Esophagus muscularis mucosa (tissue), 4 donors: Measurements from ENCODE around the gene LRRC26. TPM values are rescaled to one million over a fixed set of nuclear protein-coding genes. Genes with fewer than 3 reads are reported as not detected.
A peak's percentile ranks its signal among the peaks of the same experiment; 100 is the strongest.

ENCODE experiments used
- DNase-seq: peaks from one replicate; pipeline ENCODE4 v3.0.0-alpha.2; 2017; ENCODE audit errors: extremely low spot score
- H3K27ac ChIP-seq, 4 donors: fragments of 200-600 bp; sonication (generic); replicated peaks in 1 of 4; 1 replicate in 3 of 4; 2 replicates in 1 of 4; pipeline ENCODE4 v1.5.1; 2016 to 2019; ENCODE audit warnings: mild to moderate bottlenecking in 1 of 4
- H3K27me3 ChIP-seq, 4 donors: fragments of 200-600 bp; sonication (generic); one replicate each; pipeline versions ENCODE4 v1.5.1 to v1.6.0; 2016 to 2019
- H3K36me3 ChIP-seq, 4 donors: fragments of 200-600 bp; sonication (generic); one replicate each; pipeline ENCODE4 v1.5.1; 2016 to 2019
- H3K4me1 ChIP-seq, 4 donors: fragments of 200-600 bp; sonication (generic); one replicate each; pipeline ENCODE4 v1.5.1; 2016 to 2019
- H3K4me3 ChIP-seq, 4 donors: fragments of 200-600 bp; sonication (generic); 1 replicate in 2 of 4; 2 replicates in 2 of 4; pipeline ENCODE4 v1.5.1; 2016 to 2019; ENCODE audit warnings: mild to moderate bottlenecking in 4 of 4, moderate library complexity in 1 of 4
- H3K9me3 ChIP-seq, 4 donors: fragments of 200-600 bp; sonication (generic); 1 replicate in 3 of 4; 2 replicates in 1 of 4; pipeline ENCODE4 v1.5.1; 2016 to 2019
- CTCF ChIP-seq, 3 experiments: fragments of 200-600 bp in 2 of 3; fragments of 450-650 bp in 1 of 3; sonication (generic) in 2 of 3; IDR thresholded peaks; one replicate each; pipeline ENCODE4 v1.5.1; 2017 to 2019; ENCODE audit warnings: antibody characterized with exemption in 3 of 3, mild to moderate bottlenecking in 2 of 3, moderate library complexity in 1 of 3
- EP300 ChIP-seq: sonication (generic); formaldehyde crosslinking; IDR thresholded peaks from one replicate; pipeline ENCODE4 v1.6.1; 2017; ENCODE audit warnings: antibody characterized with exemption
- POLR2A ChIP-seq: fragments of 450-650 bp; IDR thresholded peaks from one replicate; pipeline ENCODE4 v1.6.1; 2017; ENCODE audit warnings: antibody characterized with exemption, moderate library complexity, mild to moderate bottlenecking, low read depth
- POLR2AphosphoS5 ChIP-seq, 2 donors: sonication (generic); formaldehyde crosslinking; IDR thresholded peaks; one replicate each; pipeline ENCODE4 v1.6.1; 2017; ENCODE audit warnings: antibody characterized with exemption in 2 of 2
- whole genome bisulfite sequencing: methylation state at CpG from one replicate; pipeline ENCODE4 v1.1.5; 2018; 5-methylcytosine and 5-hydroxymethylcytosine counted together
- intact Hi-C: fragments of 100-400 bp; cut with DNase I; formaldehyde crosslinking; loops from one replicate; pipeline ENCODE4 v1.15.1; 2023
- total RNA-seq, 4 donors: library from RNA; depleted of rRNA; stranded (reverse); fragments of >200 nt; gene quantifications; one replicate each; pipeline versions ENCODE4 v1.1.0 to v1.2.1, GENCODE V29; 2016

Gene LRRC26
- total RNA-seq, 4 donors from 2014 or later = not detected

- 82% methylated on average over 32 of the region's 32 CpGs for WGBS
- H3K4me1 ChIP-seq = peaks cover 43 to 66% (median 56%) of the 10 kb centered on the region in 4 donors
- H3K36me3 ChIP-seq = no peaks in the 10 kb centered on the region
- TF ChIP-seq EP300 (no peak), CTCF (IDR thresholded peaks at IDR 0.05) (no peak), POLR2A (no peak), POLR2AphosphoS5 (IDR thresholded peaks at IDR 0.05) (no peak)
- DNase-seq = no peak
- intact Hi-C loops = no loop called here
- no peak overlapping the region for H3K4me3 ChIP-seq
- no peak overlapping the region for H3K27ac ChIP-seq
- peaks cover 6 to 100% (median 98%) of the 10 kb centered on the region in 4 donors for H3K27me3 ChIP-seq
- no peaks in the 10 kb centered on the region for H3K9me3 ChIP-seq
Observed at GRCh38 chr9:137165250-137165836, 4.5 kb downstream of the LRRC26 start.

- Histone ChIP-seq H3K27ac (no peak overlapping the region), H3K9me3 (no peaks in the 10 kb centered on the region), H3K27me3 (peaks cover 5 to 100% (median 98%) of the 10 kb centered on the region in 4 donors), H3K4me3 (no peak overlapping the region), H3K4me1 (peaks cover 40 to 59% (median 51%) of the 10 kb centered on the region in 4 donors), H3K36me3 (no peaks in the 10 kb centered on the region)
- 57% methylated on average over 11 of the region's 34 CpGs for WGBS
- intact Hi-C loops = no loop called here
- TF ChIP-seq POLR2AphosphoS5 (IDR thresholded peaks at IDR 0.05) (no peak), POLR2A (no peak), CTCF (IDR thresholded peaks at IDR 0.05) (no peak), EP300 (no peak)
- no peak for DNase-seq
Observed at GRCh38 chr9:137164370-137165249, 5.2 kb downstream of the LRRC26 start.

- H3K27me3 ChIP-seq = peaks cover 0 to 100% (median 96%) of the 10 kb centered on the region in 4 donors
- no CpG with 5 or more reads among the region's 22 CpGs for WGBS
- DNase-seq = no peak
- peaks cover 32 to 51% (median 42%) of the 10 kb centered on the region in 4 donors for H3K4me1 ChIP-seq
- H3K4me3 ChIP-seq = peak overlapping the region in 1 of 4 donors; percentile 28
- intact Hi-C loops = no loop called here
- no peaks in the 10 kb centered on the region for H3K36me3 ChIP-seq
- no peak for TF ChIP-seq POLR2A
- TF ChIP-seq EP300 = no peak
- no peak for TF ChIP-seq POLR2AphosphoS5 (IDR thresholded peaks at IDR 0.05)
- no peak for TF ChIP-seq CTCF (IDR thresholded peaks at IDR 0.05)
- H3K27ac ChIP-seq = no peak overlapping the region
- H3K9me3 ChIP-seq = no peaks in the 10 kb centered on the region
Observed at GRCh38 chr9:137163805-137164204, 6.0 kb downstream of the LRRC26 start.

- no peak for DNase-seq
- Histone ChIP-seq H3K4me1 (peaks cover 27 to 46% (median 38%) of the 10 kb centered on the region in 4 donors), H3K36me3 (no peaks in the 10 kb centered on the region), H3K9me3 (no peaks in the 10 kb centered on the region), H3K27me3 (peaks cover 0 to 100% (median 95%) of the 10 kb centered on the region in 4 donors), H3K4me3 (peak overlapping the region; percentile 28 to 38 (median 30)), H3K27ac (no peak overlapping the region)
- intact Hi-C loops = no loop called here
- TF ChIP-seq POLR2AphosphoS5 (IDR thresholded peaks at IDR 0.05) = no peak
- TF ChIP-seq EP300 = no peak
- TF ChIP-seq CTCF (IDR thresholded peaks at IDR 0.05) = no peak
- 27% methylated on average over 13 of the region's 26 CpGs for WGBS
Observed at GRCh38 chr9:137163365-137163715, 6.5 kb downstream of the LRRC26 start.
